Fibroblast of skin of scalp (primary cell): ENCODE data around the gene ERP27.
A peak's percentile ranks its signal among the peaks of the same experiment; 100 is the strongest.

ENCODE experiments used
- DNase-seq: peaks from one replicate; pipeline ENCODE4 v3.0.0-alpha.2; 2013

The ERP27 gene

GRCh38 chr12:14935031-14935430, 3.3 kb downstream of the ERP27 start:
- no peak for DNase-seq

GRCh38 chr12:14934511-14934910, 3.8 kb downstream of the ERP27 start:
- DNase-seq = no peak

GRCh38 chr12:14931791-14932560, 6.4 kb downstream of the ERP27 start:
- no peak for DNase-seq

- DNase-seq = no peak
Measured at GRCh38 chr12:14931359-14931758, 7.0 kb downstream of the ERP27 start.

- peak; percentile 51 for DNase-seq
Measured at GRCh38 chr12:14930299-14930698, 8.0 kb downstream of the ERP27 start.

- DNase-seq = no peak
Measured at GRCh38 chr12:14928931-14929330, 9.4 kb downstream of the ERP27 start.

GRCh38 chr12:14927267-14927666, 11.1 kb downstream of the ERP27 start:
- no peak for DNase-seq

GRCh38 chr12:14924541-14924940, 13.8 kb downstream of the ERP27 start:
- DNase-seq = no peak

GRCh38 chr12:14923944-14924343, 14.4 kb downstream of the ERP27 start:
- DNase-seq = no peak

GRCh38 chr12:14921218-14921617, 17.1 kb downstream of the ERP27 start:
- no peak for DNase-seq

GRCh38 chr12:14920475-14921126, 17.7 kb downstream of the ERP27 start:
- no peak for DNase-seq

- DNase-seq = no peak
Measured at GRCh38 chr12:14919455-14919854, 18.9 kb downstream of the ERP27 start.

- DNase-seq = no peak
Measured at GRCh38 chr12:14915736-14916135, 22.6 kb downstream of the ERP27 start.

GRCh38 chr12:14913381-14913781, 25.0 kb downstream of the ERP27 start:
- no peak for DNase-seq

- no peak for DNase-seq
Measured at GRCh38 chr12:14911131-14911530, 27.2 kb downstream of the ERP27 start.

- no peak for DNase-seq
Measured at GRCh38 chr12:14910090-14910915, 28.0 kb downstream of the ERP27 start.

- no peak for DNase-seq
Measured at GRCh38 chr12:14907953-14908352, 30.4 kb downstream of the ERP27 start.

- DNase-seq = no peak
Measured at GRCh38 chr12:14906114-14906513, 32.2 kb downstream of the ERP27 start.

GRCh38 chr12:14905269-14906004, 32.9 kb downstream of the ERP27 start:
- no peak for DNase-seq

GRCh38 chr12:14904854-14905253, 33.5 kb downstream of the ERP27 start:
- DNase-seq = no peak

- no peak for DNase-seq
Measured at GRCh38 chr12:14903386-14904098, 34.8 kb downstream of the ERP27 start.

GRCh38 chr12:14902465-14902864, 35.9 kb downstream of the ERP27 start:
- peak; percentile 22 for DNase-seq
